Measurements from ENCODE around the gene IL17D.

DNA sequence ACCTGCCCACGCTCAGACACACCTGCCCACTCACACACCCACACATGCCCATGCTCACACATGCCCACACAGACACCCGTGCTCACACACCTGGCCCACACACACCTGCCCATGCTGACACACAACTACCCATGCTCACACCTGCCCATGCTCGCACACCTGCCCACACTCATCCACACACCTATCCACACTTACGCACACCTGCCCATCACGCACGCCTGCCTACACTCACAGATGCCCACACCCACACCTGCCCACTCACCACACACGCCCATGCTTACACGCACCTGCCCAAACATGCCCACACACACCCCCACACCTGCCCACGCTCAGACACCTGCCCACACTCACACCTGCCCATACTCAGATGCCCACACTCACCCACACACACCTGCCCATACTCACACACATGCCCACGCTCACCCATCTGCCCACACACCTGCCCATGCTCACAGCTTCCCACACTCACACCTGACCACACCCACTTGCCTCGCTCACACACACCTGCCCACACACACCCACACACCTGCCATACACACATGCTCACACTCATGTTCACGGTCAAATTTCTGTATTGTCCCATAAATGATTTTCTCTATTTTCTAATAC lies 15.6 kb downstream of the IL17D start:
- TF ChIP-seq, protein P1, sequence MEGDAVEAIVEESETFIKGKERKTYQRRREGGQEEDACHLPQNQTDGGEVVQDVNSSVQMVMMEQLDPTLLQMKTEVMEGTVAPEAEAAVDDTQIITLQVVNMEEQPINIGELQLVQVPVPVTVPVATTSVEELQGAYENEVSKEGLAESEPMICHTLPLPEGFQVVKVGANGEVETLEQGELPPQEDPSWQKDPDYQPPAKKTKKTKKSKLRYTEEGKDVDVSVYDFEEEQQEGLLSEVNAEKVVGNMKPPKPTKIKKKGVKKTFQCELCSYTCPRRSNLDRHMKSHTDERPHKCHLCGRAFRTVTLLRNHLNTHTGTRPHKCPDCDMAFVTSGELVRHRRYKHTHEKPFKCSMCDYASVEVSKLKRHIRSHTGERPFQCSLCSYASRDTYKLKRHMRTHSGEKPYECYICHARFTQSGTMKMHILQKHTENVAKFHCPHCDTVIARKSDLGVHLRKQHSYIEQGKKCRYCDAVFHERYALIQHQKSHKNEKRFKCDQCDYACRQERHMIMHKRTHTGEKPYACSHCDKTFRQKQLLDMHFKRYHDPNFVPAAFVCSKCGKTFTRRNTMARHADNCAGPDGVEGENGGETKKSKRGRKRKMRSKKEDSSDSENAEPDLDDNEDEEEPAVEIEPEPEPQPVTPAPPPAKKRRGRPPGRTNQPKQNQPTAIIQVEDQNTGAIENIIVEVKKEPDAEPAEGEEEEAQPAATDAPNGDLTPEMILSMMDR (IDR thresholded peaks at IDR 0.05): no peak
- TF ChIP-seq EP300 (IDR thresholded peaks at IDR 0.05): no peak
- no peak for TF ChIP-seq POLR2A (IDR thresholded peaks at IDR 0.05)

All from tibial nerve (tissue), 4 donors.